Liver (tissue), 3 donors: ENCODE results near the gene ISM1.

Experiments
- EGR1 ChIP-seq, 2 donors: IDR thresholded peaks; 2 replicates each; pipeline ENCODE4 v1.6.1; 2016 to 2018; ENCODE audit warnings: antibody characterized with exemption in 2 of 2, low read depth in 2 of 2
- GABPA ChIP-seq, 2 donors: IDR thresholded peaks in 1 of 2; conservative IDR thresholded peaks in 1 of 2; 2 replicates each; pipeline ENCODE4 v1.6.1; 2016; ENCODE audit warnings: antibody characterized with exemption in 2 of 2, mild to moderate bottlenecking in 1 of 2, moderate library complexity in 1 of 2
- HNF4A ChIP-seq, 2 donors: conservative IDR thresholded peaks; 2 replicates each; pipeline ENCODE4 v1.6.1; 2016; ENCODE audit warnings: antibody characterized with exemption in 2 of 2, mild to moderate bottlenecking in 2 of 2
- HNF4G ChIP-seq: IDR thresholded peaks from 2 replicates; pipeline ENCODE4 v1.6.1; 2016; ENCODE audit warnings: antibody characterized with exemption
- JUND ChIP-seq, 2 donors: IDR thresholded peaks; 2 replicates each; pipeline ENCODE4 v1.6.1; 2016; ENCODE audit warnings: antibody characterized with exemption in 2 of 2
- RAD21 ChIP-seq, 2 donors: IDR thresholded peaks; 2 replicates each; pipeline ENCODE4 v1.6.1; 2016; ENCODE audit warnings: antibody characterized with exemption in 2 of 2, mild to moderate bottlenecking in 2 of 2
- TAF1 ChIP-seq: conservative IDR thresholded peaks from 2 replicates; pipeline ENCODE4 v1.6.1; 2016; ENCODE audit warnings: antibody characterized with exemption, mild to moderate bottlenecking
- YY1 ChIP-seq: IDR thresholded peaks from 2 replicates; pipeline ENCODE4 v1.6.1; 2016; ENCODE audit warnings: antibody characterized with exemption, mild to moderate bottlenecking
- TF ChIP-seq, protein P1 (sequence below): fragments of 150-350 bp; IDR thresholded peaks from 2 replicates; pipeline ENCODE4 v1.5.1; 2017; ENCODE audit warnings: improper control_type of control experiment, low read depth, low read length; ENCODE audit not compliant: missing input control
- TF ChIP-seq, protein P2 (sequence below): IDR thresholded peaks from 2 replicates; pipeline ENCODE4 v1.6.1; 2016; ENCODE audit warnings: antibody characterized with exemption
- TF ChIP-seq, protein P3 (sequence below): IDR thresholded peaks from 2 replicates; pipeline ENCODE4 v1.6.1; 2016; ENCODE audit warnings: antibody characterized with exemption, mild to moderate bottlenecking
- TF ChIP-seq, protein P4 (sequence below): IDR thresholded peaks from 2 replicates; pipeline ENCODE4 v1.6.1; 2016; ENCODE audit warnings: antibody characterized with exemption
- TF ChIP-seq, protein P5 (sequence below): IDR thresholded peaks from 2 replicates; pipeline ENCODE4 v1.6.1; 2016; ENCODE audit warnings: antibody characterized with exemption
- donor health status: healthy.
- donor health status: healthy.

DNA sequence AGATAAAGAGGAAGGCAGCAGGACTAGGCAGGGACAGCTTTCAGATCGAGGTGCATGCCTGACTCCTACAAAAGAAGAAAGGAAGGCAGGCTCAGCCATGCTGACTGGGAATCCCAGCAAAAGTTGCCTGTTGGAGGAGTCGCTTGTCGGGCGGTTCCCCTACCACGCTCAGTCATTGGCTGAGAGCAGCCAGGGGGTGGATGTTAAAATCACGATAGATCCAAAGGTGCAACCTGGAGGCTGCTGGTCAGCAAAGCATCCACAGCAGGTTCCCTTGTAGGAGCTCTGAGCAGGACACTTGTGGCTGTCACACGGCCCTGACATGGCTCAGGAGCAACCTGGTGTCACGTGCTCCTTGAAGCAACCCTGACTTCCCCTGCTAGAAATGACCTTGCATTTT is 74.6 kb downstream of the ISM1 start:
- TF ChIP-seq, protein P1, sequence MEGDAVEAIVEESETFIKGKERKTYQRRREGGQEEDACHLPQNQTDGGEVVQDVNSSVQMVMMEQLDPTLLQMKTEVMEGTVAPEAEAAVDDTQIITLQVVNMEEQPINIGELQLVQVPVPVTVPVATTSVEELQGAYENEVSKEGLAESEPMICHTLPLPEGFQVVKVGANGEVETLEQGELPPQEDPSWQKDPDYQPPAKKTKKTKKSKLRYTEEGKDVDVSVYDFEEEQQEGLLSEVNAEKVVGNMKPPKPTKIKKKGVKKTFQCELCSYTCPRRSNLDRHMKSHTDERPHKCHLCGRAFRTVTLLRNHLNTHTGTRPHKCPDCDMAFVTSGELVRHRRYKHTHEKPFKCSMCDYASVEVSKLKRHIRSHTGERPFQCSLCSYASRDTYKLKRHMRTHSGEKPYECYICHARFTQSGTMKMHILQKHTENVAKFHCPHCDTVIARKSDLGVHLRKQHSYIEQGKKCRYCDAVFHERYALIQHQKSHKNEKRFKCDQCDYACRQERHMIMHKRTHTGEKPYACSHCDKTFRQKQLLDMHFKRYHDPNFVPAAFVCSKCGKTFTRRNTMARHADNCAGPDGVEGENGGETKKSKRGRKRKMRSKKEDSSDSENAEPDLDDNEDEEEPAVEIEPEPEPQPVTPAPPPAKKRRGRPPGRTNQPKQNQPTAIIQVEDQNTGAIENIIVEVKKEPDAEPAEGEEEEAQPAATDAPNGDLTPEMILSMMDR = no peak
- TF ChIP-seq TAF1 (no peak), YY1 (no peak), RAD21 (IDR thresholded peaks at IDR 0.05) (no peak), HNF4G (no peak), GABPA (IDR thresholded peaks at IDR 0.05 in 1 of 2, conservative IDR thresholded peaks at IDR 0.05 in 1 of 2) (no peak), HNF4A (conservative IDR thresholded peaks at IDR 0.05) (no peak), JUND (IDR thresholded peaks at IDR 0.05) (no peak), EGR1 (IDR thresholded peaks at IDR 0.05; ENCODE audit: low read depth in 2 of 2) (no peak)
- TF ChIP-seq, protein P2, sequence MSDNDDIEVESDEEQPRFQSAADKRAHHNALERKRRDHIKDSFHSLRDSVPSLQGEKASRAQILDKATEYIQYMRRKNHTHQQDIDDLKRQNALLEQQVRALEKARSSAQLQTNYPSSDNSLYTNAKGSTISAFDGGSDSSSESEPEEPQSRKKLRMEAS = no peak
- TF ChIP-seq, protein P3, sequence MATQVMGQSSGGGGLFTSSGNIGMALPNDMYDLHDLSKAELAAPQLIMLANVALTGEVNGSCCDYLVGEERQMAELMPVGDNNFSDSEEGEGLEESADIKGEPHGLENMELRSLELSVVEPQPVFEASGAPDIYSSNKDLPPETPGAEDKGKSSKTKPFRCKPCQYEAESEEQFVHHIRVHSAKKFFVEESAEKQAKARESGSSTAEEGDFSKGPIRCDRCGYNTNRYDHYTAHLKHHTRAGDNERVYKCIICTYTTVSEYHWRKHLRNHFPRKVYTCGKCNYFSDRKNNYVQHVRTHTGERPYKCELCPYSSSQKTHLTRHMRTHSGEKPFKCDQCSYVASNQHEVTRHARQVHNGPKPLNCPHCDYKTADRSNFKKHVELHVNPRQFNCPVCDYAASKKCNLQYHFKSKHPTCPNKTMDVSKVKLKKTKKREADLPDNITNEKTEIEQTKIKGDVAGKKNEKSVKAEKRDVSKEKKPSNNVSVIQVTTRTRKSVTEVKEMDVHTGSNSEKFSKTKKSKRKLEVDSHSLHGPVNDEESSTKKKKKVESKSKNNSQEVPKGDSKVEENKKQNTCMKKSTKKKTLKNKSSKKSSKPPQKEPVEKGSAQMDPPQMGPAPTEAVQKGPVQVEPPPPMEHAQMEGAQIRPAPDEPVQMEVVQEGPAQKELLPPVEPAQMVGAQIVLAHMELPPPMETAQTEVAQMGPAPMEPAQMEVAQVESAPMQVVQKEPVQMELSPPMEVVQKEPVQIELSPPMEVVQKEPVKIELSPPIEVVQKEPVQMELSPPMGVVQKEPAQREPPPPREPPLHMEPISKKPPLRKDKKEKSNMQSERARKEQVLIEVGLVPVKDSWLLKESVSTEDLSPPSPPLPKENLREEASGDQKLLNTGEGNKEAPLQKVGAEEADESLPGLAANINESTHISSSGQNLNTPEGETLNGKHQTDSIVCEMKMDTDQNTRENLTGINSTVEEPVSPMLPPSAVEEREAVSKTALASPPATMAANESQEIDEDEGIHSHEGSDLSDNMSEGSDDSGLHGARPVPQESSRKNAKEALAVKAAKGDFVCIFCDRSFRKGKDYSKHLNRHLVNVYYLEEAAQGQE = no peak
- TF ChIP-seq, protein P4, sequence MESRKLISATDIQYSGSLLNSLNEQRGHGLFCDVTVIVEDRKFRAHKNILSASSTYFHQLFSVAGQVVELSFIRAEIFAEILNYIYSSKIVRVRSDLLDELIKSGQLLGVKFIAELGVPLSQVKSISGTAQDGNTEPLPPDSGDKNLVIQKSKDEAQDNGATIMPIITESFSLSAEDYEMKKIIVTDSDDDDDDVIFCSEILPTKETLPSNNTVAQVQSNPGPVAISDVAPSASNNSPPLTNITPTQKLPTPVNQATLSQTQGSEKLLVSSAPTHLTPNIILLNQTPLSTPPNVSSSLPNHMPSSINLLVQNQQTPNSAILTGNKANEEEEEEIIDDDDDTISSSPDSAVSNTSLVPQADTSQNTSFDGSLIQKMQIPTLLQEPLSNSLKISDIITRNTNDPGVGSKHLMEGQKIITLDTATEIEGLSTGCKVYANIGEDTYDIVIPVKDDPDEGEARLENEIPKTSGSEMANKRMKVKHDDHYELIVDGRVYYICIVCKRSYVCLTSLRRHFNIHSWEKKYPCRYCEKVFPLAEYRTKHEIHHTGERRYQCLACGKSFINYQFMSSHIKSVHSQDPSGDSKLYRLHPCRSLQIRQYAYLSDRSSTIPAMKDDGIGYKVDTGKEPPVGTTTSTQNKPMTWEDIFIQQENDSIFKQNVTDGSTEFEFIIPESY = no peak
- TF ChIP-seq, protein P5, sequence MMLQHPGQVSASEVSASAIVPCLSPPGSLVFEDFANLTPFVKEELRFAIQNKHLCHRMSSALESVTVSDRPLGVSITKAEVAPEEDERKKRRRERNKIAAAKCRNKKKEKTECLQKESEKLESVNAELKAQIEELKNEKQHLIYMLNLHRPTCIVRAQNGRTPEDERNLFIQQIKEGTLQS = no peak
